Type B pancreatic cell (in vitro differentiated cells): Measurements from ENCODE around the gene TRIM24. TPM values are rescaled to one million over a fixed set of nuclear protein-coding genes. Genes with fewer than 3 reads are reported as not detected.
A peak's percentile ranks its signal among the peaks of the same experiment; 100 is the strongest.

Source experiments
- DNase-seq: peaks from one replicate; pipeline ENCODE4 v3.0.0; 2021; ENCODE audit warnings: mixed read lengths; ENCODE audit not compliant: unreplicated experiment; ENCODE audit errors: extremely low spot score
- H3K27ac Mint-ChIP-seq: 2 replicates; pipeline ENCODE4 v1.8.0; 2021; ENCODE audit warnings: mild to moderate bottlenecking, mixed read lengths
- H3K27me3 Mint-ChIP-seq: 2 replicates; pipeline ENCODE4 v1.8.0; 2021; ENCODE audit warnings: mixed read lengths
- H3K36me3 Mint-ChIP-seq: 2 replicates; pipeline ENCODE4 v1.8.0; 2021; ENCODE audit warnings: mixed read lengths
- H3K4me1 Mint-ChIP-seq: one replicate; pipeline ENCODE4 v1.8.0; 2021; ENCODE audit warnings: mixed read lengths; ENCODE audit not compliant: unreplicated experiment
- H3K4me3 Mint-ChIP-seq: 2 replicates; pipeline ENCODE4 v1.8.0; 2021; ENCODE audit warnings: mild to moderate bottlenecking, mixed read lengths
- H3K9me3 Mint-ChIP-seq: 2 replicates; pipeline ENCODE4 v1.8.0; 2021; ENCODE audit warnings: mixed read lengths
- CTCF ChIP-seq: fragments of 200-600 bp; sonication (generic); conservative IDR thresholded peaks from 2 replicates; pipeline ENCODE4 v1.5.0; 2021; ENCODE audit warnings: antibody characterized with exemption, mild to moderate bottlenecking
- total RNA-seq: library from RNA; stranded (reverse); gene quantifications from 2 replicates; pipeline ENCODE4 v1.2.1, GENCODE V29; 2021; ENCODE audit warnings: low replicate concordance

TRIM24 gene
- total RNA-seq, 1 donor from 2014 or later: 66.8 TPM

- Mint-ChIP-seq H3K36me3 (peaks cover 70% of the 10 kb centered on the region), H3K9me3 (peaks cover 31% of the 10 kb centered on the region)
These were observed 103.7 kb downstream of the TRIM24 start for GRCh38 chr7:138563808-138564207.

DNA sequence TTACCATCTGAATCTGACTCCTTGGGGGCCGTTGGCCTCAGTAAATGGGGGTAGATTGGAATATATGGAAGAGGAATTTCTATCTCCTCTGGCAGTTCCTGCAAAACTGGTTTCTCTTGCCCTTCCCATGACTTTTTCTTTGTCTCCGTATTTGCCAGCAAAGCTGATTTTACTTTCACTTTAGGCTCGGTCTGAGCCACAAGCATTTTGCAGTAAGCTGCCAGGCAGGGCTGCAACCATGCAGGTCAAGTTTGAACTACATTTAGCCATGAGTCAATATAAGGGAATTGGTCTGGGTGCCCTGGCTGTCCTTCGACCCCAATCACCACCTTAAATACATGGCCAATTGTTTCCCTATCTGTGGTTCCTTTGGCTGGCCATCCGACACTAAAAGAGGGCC is 104.3 kb downstream of the TRIM24 start:
- H3K4me1 Mint-ChIP-seq: peaks cover 9% of the 10 kb centered on the region
- peak overlapping the region; percentile 96 for H3K27ac Mint-ChIP-seq
- TF ChIP-seq CTCF: no peak
- no peak for DNase-seq
- H3K36me3 Mint-ChIP-seq: peaks cover 70% of the 10 kb centered on the region
- no peaks in the 10 kb centered on the region for H3K27me3 Mint-ChIP-seq
- peak overlapping the region; percentile 75 for H3K4me3 Mint-ChIP-seq
- H3K9me3 Mint-ChIP-seq: peaks cover 31% of the 10 kb centered on the region

More at GRCh38 chr7:138563808-138564207, 103.7 kb downstream of the TRIM24 start:
- no peak for TF ChIP-seq CTCF
- H3K27me3 Mint-ChIP-seq: no peaks in the 10 kb centered on the region
- peak overlapping the region; percentile 75 for H3K4me3 Mint-ChIP-seq
- H3K27ac Mint-ChIP-seq: peak overlapping the region; percentile 96
- peaks cover 9% of the 10 kb centered on the region for H3K4me1 Mint-ChIP-seq
- no peak for DNase-seq

DNA sequence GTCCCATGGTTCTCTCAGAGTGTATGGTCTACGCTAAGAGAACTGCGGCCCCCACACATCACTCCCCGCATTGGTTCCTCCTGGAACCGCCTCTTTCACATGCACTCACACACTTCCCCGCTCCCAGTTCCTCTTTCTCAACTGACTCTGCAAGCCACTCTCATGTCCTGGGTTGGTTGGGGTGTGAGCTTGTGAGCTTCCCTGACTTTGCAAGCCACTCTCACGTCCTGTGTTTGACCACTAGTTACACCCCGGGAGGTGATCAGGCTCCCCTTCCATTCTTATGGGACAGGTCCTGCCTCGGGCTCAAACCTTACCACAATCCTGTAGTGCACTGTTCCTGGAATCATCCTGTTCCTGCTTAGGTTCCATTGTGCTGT is 105.0 kb downstream of the TRIM24 start:
- no peak for TF ChIP-seq CTCF
- peak overlapping the region; percentile 68 for H3K4me3 Mint-ChIP-seq
- H3K4me1 Mint-ChIP-seq: peaks cover 9% of the 10 kb centered on the region
- DNase-seq: no peak
- no peaks in the 10 kb centered on the region for H3K27me3 Mint-ChIP-seq
- H3K36me3 Mint-ChIP-seq: peaks cover 72% of the 10 kb centered on the region
- H3K9me3 Mint-ChIP-seq: peaks cover 31% of the 10 kb centered on the region
- H3K27ac Mint-ChIP-seq: peak overlapping the region; percentile 96

- Mint-ChIP-seq H3K36me3 (peaks cover 72% of the 10 kb centered on the region), H3K9me3 (peaks cover 31% of the 10 kb centered on the region), H3K27me3 (no peaks in the 10 kb centered on the region), H3K4me1 (peaks cover 9% of the 10 kb centered on the region), H3K4me3 (no peak overlapping the region), H3K27ac (peak overlapping the region; percentile 96)
- TF ChIP-seq CTCF: no peak
- no peak for DNase-seq
These were observed 105.5 kb downstream of the TRIM24 start for GRCh38 chr7:138565451-138566114.

DNA sequence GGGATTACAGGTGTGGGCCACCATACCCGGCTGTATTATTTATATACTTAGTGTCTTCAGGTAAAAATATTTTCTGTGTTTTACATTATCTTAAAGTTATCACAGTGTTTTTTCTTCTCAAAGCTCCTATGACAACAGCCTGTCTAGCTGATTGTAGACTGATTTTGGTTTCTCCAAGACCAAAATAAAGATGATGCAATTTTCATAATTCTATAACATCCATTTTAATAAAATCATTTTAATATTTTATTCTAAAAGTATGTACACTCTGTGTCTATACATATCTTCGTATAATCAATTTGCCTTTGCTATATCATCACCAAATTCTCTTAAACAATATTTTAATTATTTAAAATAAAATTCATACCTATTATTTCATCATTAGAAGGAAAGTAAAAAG is 108.6 kb downstream of the TRIM24 start:
- H3K4me3 Mint-ChIP-seq: no peak overlapping the region
- TF ChIP-seq CTCF: no peak
- no peak for DNase-seq
- peaks cover 19% of the 10 kb centered on the region for H3K9me3 Mint-ChIP-seq
- H3K27ac Mint-ChIP-seq: no peak overlapping the region
- H3K36me3 Mint-ChIP-seq: peaks cover 65% of the 10 kb centered on the region
- peaks cover 9% of the 10 kb centered on the region for H3K4me1 Mint-ChIP-seq
- no peaks in the 10 kb centered on the region for H3K27me3 Mint-ChIP-seq
